Measurements from ENCODE around the gene CDCP1.

CDCP1 gene

DNA sequence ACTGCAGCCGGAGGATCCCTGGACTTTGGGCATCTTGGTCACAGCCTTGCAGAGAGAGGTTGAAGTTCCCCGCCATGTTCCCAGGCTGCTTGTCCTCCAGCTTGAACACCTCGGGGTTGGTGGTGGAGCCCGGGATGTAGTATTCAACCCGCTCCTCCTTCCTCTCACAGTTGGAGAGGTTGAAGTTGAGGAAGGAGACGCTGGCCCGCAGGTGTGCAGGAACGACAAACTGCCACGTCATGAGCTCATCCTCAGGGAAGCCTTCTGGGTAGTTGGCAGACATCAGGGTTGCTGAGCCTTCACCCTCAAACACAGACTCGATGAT, 35.7 kb downstream of the CDCP1 start:
- no peak for DNase-seq (ENCODE audit: low spot score)

DNA sequence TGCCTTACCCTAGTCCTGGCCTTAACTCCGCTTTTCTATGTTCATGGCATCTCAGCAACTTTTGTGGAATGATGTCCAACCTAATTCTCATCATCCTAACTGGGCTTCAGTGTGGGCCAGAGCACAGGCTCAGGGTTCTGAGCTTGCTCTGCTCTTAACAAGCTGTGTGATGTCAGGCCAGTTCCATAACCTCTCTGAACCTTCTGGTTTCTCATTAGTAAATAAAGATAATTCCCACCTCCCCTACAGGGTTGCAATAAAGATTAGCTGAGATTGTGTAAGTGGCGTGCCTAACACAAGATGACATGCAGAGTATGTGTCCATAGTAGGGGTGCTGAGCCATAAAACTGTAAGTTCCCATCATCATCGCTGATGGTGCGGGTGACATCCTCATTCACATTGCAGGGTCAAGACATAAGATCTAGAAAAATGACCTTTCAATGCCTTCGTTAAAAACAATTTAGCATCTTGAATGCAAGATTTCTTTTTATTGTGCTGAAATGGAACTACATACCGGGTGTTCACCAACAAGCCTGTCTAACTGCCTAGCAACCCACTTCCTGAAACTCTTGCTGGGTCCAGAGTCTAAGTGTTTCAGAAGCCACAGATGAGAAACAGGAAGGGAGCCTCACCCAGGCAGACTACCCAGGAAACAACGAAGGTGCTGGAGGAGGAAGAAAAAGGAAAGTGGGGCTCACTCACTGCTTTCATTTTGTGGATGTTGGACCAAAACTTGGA, 36.2 kb downstream of the CDCP1 start:
- no peak for DNase-seq (ENCODE audit: low spot score)

DNA sequence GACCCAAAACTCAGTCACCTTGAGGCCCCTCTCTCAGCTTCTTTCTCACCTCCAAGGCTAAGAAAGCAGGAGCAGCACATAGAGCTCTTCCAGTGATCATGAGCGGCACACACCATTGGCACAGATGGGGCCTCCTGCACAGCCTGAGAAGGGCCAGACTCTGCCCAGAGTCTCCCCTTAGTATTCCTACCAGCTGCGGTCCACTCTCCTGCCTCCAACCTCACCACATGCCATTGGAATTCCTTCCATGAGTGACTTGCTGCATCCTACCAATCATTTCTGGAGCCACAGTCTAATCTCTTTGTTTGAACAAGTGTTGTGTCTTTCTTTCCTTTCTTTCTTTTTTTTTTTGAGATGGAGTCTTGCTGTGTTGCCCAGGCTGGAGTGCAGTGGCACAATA, 39.3 kb downstream of the CDCP1 start:
- no peak for DNase-seq (ENCODE audit: low spot score)

DNA sequence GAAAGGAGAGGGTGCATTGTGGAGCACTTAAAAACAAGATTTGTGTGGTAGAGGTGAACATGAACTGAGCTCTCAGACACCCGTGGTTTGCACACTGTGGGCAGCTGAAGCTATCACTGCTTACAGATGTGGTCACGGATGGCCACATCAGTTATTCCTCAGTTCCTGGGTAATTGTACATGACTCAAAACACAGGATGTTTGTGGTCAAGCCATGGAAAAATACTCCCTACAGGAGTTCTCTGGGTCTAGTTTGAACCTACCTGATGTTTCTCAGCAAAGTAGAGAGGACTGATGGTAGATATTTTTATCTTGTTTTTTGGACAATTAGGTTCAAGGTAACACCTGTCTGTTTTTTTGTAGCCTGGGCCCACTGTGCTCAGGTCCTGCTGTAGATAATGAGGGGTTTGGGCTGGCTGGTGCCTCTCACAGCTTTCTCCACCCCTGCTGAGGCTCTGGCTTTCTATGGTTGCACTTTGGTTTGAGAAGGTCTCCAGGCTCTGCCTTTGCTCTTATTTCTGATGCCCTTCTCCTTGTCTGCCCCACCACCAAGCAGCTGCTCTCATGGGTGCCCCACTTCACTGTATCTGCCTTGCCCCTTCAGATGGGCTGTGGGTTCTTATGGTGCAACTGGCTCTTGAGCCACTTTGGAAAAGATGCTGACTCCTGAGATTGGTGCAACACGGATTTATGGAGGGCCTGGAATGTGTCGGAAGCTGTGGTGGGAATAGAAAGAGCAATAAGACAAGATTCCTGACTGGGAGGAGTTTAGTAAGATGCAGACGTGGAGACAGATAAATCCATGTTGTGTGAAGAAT, 40.1 kb downstream of the CDCP1 start:
- peak; percentile 77 for DNase-seq (ENCODE audit: low spot score)

- DNase-seq (ENCODE audit: low spot score): peak; percentile 69
Measured at GRCh38 chr3:45104715-45105711, 41.2 kb downstream of the CDCP1 start.

DNA sequence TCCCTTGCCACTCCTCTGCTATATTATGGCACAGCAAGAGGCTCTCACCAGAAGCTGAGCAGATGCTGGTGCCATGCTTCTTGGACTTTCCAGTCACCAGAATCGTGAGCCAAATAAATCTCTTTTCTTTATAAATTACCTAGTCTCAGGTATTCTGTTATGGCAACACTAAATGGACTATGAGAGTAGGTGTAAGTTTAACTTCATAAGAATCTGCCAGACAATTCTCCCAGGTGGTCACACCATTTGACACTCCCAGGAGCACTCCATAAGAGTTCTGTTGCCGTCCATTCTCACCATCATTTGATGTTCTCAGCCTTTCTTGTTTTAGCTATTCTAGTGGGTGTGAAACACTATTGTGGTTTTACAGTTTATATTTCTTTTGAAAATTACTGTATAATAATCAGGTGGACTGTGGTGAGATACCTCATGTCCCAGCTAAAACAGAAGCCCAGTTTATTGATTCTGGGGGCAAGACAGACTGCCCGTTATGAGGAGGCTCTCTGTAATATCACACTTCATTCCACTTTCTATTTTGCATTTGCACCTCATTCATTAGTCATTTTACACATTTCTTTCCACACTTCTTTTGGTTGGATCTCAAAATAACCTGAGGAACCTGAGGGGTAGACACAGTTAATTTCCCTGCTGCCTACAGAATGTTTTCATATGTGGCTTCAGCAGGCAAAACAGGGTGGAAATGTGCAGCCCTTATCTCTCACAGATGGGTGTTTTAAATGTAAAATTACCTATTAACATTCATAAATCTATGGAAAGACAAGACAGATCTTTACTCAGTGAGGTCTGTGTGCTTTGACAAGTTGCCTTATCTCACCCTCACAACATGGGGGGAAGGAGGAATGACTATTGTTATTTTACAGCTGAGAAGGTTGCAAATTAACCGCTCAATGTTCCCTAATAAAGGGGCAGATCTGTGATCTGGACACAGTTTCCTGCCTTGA, 42.1 kb downstream of the CDCP1 start:
- DNase-seq (ENCODE audit: low spot score): no peak

GRCh38 chr3:45103334-45103733, 42.8 kb downstream of the CDCP1 start:
- no peak for DNase-seq (ENCODE audit: low spot score)

GRCh38 chr3:45100981-45101407, 45.2 kb downstream of the CDCP1 start:
- peak; percentile 79 for DNase-seq (ENCODE audit: low spot score)

GRCh38 chr3:45098310-45098709, 47.9 kb downstream of the CDCP1 start:
- no peak for DNase-seq (ENCODE audit: low spot score)

DNA sequence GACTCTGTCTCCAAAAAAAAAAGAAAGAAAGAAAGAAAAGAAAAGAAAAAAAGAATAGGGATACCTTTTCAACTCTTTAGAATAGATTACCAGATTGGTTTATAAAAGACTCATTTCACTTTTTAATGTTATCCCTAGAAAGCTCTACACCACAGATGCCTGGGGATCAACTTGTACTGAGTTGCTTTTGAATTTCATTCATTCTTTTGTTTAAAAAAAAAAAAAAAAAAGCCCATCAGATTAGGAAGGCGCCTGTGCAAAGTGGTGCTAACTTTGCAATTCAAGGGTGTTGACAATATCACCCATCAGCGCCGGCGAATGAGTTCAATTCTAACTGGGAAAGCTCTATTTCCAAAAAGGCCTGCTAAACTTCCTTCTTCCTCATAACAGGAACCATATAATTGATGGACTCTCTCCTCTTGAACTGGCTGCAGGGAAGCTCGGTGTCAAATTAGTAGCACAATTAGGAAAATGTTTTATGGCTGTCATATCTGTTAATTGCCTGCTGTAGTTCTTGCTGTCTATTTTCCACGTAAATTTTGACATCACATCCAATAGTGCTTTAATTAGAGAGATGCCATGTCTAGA, 48.8 kb downstream of the CDCP1 start:
- no peak for DNase-seq (ENCODE audit: low spot score)

DNA sequence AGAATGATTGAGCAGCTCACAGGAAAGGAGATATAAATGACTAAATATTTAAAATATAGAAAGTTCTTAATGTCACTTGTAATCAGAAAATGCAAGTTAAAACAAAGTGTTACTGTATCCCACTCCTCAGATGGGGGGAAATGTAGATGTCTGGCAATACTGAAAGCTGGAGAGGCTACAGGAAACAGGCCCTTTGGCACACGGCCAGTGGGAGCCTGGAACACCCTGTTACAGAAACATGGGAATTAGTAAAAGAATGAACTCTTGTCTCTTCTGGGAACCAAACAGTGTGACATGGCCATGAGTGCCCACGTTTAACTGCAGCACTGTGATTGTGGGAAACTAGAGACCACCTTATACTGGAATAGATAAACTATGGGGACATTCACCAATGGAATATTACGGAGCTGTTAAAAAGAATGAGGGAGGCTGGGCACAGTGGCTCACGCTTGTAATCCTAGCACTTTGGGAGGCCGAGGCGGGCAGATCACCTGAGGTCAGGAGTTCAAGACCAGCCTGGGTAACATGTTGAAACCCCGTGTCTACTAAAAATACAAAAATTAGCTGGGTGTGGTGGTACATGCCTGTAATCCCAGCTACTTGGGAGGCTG, 50.2 kb downstream of the CDCP1 start:
- no peak for DNase-seq (ENCODE audit: low spot score)

DNA sequence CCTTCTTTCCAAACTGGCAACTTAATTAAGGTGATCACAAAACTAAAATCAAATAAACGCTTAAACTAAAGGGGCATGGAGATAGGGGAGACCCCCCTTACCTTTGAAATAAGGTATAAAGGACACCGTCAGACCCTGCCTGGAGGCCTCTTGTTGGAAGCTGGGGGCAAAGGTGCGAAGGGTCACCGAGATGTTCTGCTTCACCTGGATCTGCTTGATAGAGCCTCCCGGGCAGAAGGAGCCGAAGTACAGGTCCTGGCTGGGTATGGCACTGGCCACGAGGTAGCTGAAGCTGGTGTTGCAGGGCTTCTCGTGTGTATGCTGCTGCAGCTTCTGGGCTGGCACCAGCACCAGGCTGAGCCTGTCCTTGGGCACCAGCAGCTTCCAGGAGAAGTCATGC, 53.0 kb downstream of the CDCP1 start:
- DNase-seq (ENCODE audit: low spot score): no peak

DNA sequence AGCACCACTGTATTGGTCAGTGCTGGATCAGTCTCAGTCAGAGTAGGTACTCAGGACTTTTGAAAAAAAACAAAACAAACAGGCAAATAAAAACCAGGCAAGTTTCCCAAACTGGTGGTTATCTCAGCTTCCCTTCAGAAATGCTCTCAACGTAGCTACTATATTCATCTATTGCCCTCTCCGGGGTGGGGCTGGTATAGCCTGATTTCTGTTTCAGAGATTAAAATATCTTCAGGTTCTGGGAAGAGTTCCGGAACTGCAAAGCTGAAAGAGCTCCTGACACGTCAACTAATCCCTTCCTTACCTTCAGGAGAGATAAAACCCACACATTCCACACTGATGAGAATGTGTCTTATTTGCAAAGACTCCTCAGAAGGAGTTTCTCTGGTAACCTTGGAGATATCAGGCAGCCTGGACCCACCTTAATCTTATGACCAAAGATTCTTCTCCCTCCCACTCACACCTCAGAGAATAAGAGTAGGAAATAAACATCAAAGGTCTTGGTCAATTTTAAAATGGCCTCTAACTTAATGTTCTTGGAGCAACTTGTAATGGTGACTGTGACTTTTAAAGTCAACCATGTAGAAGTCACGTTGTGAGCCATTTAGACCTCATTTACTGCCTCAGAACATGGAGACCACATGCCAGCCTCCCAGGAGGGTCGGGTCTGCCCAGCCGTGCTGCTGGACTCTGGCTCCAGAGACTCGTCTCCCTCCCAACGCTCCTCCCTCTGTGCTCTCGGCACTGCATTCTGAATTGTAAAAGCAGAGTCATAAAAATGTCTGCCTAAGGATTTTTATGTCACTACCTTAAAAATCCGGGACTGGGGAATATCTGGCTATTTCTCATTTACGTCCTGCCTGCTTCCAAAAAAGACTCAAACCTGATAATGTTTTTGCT, 53.8 kb downstream of the CDCP1 start:
- DNase-seq (ENCODE audit: low spot score): peak; percentile 68

DNA sequence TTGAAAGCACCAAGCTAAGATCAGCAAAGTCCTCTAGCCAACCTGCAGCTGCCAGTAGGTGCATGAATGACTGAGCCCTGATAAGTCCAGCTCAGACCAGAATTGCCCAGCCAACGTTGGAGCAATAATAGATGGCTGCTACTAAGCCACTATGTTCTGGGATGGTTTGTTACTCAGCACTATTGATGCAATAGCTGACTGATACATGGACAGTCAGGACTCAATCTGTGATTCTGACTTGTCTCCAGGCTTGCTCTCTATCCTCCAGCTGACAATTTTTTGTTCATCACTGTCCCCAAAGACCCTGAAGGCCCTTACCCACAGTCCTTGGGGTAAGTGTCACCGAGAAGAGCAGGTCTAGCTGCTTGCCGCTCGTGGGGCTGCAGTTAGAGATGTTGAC, 55.3 kb downstream of the CDCP1 start:
- no peak for DNase-seq (ENCODE audit: low spot score)

- no peak for DNase-seq (ENCODE audit: low spot score)
Measured at GRCh38 chr3:45088543-45089358, 57.4 kb downstream of the CDCP1 start.

DNA sequence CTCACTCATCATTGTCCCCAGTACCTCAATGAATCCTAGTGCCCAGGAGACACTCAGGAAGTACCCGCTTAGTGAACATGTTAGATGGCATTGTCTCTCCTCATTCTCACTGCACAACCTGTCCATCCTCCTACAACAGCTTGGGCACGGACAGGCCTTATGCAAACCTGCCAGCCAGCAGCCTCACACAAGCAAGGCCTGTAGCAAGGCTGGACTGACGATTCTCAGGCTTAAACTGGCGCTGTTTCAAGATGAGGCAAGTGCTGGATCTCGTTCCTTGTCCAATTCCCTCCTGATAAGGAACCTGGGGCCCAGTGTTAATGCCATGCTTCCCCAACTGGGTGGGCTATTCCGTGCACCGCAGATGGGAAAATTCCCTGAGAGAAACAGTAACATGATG, 59.0 kb downstream of the CDCP1 start:
- no peak for DNase-seq (ENCODE audit: low spot score)

DNA sequence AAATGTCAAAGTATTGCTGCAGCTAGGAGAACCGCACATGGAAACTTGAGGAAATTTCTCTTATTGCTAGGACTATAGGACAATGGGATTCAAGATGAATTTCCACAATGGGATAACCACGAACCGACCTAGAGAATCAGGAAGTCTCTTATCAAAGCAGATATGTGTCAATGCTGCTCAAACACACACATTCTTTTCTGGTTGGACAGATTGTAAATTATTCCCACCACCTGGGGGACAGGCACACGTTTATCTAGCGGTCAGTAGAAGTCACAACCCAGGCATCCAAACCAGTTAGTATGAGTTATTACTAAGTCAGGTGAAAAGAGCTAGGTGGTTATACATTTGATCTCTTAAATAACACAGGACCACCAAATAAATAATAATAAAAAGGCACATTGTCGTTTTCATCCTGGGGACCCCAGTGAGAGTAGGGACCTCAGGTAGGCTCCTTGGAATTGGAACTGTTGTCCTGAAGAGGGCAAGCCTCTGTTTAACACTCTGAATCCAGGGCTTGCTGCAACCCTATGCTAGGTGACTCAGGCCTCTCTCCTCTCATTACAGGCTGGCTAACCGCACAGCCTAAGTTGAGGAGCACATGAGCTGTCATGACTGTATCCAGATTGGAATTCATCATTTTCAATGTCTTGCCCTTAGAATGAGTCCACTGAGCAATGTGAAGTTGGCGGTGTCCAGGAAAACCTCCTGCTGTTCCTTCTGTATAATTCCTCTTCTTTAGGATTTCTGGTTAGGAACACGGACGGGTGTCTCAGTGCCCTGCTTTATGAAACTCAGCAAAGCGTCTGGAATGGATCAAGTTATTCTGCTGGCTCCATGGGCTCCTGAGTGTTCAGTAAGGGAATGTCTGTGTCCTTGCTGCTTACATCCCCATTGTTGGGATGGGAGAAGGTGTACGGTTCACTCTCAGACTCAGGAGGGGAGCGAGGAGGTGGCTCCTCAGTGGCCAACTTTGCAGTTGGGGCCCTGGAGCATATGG, 61.1 kb downstream of the CDCP1 start:
- peak; percentile 90 for DNase-seq (ENCODE audit: low spot score)
